PC-9 (cell line): ENCODE measurements around the gene SLC8A3.

Experiments
- CTCF ChIP-seq: fragments of 200-600 bp; sonication (generic); conservative IDR thresholded peaks from 2 replicates; pipeline ENCODE4 v1.6.1; 2017; ENCODE audit warnings: mixed run types, antibody characterized with exemption, mild to moderate bottlenecking, moderate library complexity
- EZH2 ChIP-seq: fragments of 200-600 bp; sonication (generic); IDR thresholded peaks from 2 replicates; pipeline ENCODE4 v1.8.0; 2017; ENCODE audit warnings: antibody characterized with exemption, low read depth

DNA sequence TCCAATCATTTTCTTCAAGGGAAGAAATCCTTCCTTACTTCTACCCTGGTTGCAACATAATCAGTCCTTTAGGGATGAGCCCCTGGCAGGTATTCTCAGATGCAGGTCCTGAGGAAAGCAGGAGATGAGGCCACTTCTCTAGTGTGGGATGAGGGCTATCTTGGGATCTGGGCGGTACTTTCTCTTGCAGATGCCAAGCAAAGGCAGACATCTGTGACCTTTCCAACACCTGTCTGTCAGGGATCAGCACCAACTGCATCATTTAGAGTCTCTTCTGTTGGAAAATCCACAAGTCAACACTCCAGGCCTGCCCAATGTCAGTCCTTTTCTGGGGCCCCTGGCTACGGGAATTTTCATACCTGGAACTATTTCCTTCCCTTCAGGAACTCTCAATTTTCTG is 129.2 kb downstream of the SLC8A3 start:
- TF ChIP-seq CTCF, result no peak
- TF ChIP-seq EZH2, result no peak
